ENCODE data around the gene FGF23. TPM values are rescaled to one million over a fixed set of nuclear protein-coding genes. Genes with fewer than 3 reads are reported as not detected.

FGF23 gene
- total and polyA plus RNA-seq, 4 donors: 0.10 to 0.83 (median 0.47) TPM; not detected in 1

GRCh38 chr12:4353785-4354208, 25.7 kb downstream of the FGF23 start:
- H3K4me3 ChIP-seq (ENCODE audit: low read depth in 1 of 3, low read length in 3 of 3): no peak overlapping the region
- WGBS: 60% methylated on average over 4 of the region's 4 CpGs
- no peak for DNase-seq (ENCODE audit: low spot score)
- H3K9me3 ChIP-seq (ENCODE audit: control insufficient read depth in 4 of 4, low read length in 3 of 4): no peaks in the 10 kb centered on the region
- TF ChIP-seq CTCF (IDR thresholded peaks at IDR 0.05; ENCODE audit: low read depth, low read length, missing input control) (peak; percentile 52), GABPA (IDR thresholded peaks at IDR 0.05 in 1 of 2, conservative IDR thresholded peaks at IDR 0.05 in 1 of 2) (no peak), RAD21 (IDR thresholded peaks at IDR 0.05) (peak; percentile 63 to 74), FOXA2 (IDR thresholded peaks at IDR 0.05) (no peak)
- H3K9ac ChIP-seq (ENCODE audit: low read depth in 1 of 2, low read length in 2 of 2): no peak overlapping the region
- peaks cover 0 to 10% (median 2%) of the 10 kb centered on the region in 4 donors for H3K36me3 ChIP-seq (ENCODE audit: control insufficient read depth in 4 of 4, insufficient read depth in 3 of 4, low read depth in 1 of 4, low read length in 3 of 4)
- no peaks in the 10 kb centered on the region for H3K27me3 ChIP-seq (ENCODE audit: control insufficient read depth in 4 of 4, insufficient read depth in 4 of 4, low read length in 3 of 4)
- H3K27ac ChIP-seq (ENCODE audit: low read depth in 1 of 2, low read length in 2 of 2): no peak overlapping the region
- H3K4me1 ChIP-seq (ENCODE audit: control insufficient read depth in 4 of 4, insufficient read depth in 4 of 4, low read length in 3 of 4): no peaks in the 10 kb centered on the region

GRCh38 chr12:4346931-4347330, 32.6 kb downstream of the FGF23 start:
- H3K27me3 ChIP-seq (ENCODE audit: control insufficient read depth in 4 of 4, insufficient read depth in 4 of 4, low read length in 3 of 4): no peaks in the 10 kb centered on the region
- H3K9me3 ChIP-seq (ENCODE audit: control insufficient read depth in 4 of 4, low read length in 3 of 4): no peaks in the 10 kb centered on the region
- H3K36me3 ChIP-seq (ENCODE audit: control insufficient read depth in 4 of 4, insufficient read depth in 3 of 4, low read depth in 1 of 4, low read length in 3 of 4): peaks cover 0 to 5% (median 0%) of the 10 kb centered on the region in 4 donors
- no peak overlapping the region for H3K9ac ChIP-seq (ENCODE audit: low read depth in 1 of 2, low read length in 2 of 2)
- DNase-seq (ENCODE audit: low spot score): no peak
- TF ChIP-seq JUND (IDR thresholded peaks at IDR 0.05): no peak
- no peak for TF ChIP-seq EGR1 (IDR thresholded peaks at IDR 0.05; ENCODE audit: low read depth in 2 of 2)
- TF ChIP-seq YY1 (IDR thresholded peaks at IDR 0.05): no peak
- TF ChIP-seq FOXA2 (IDR thresholded peaks at IDR 0.05): no peak
- H3K4me3 ChIP-seq (ENCODE audit: low read depth in 1 of 3, low read length in 3 of 3): no peak overlapping the region
- H3K4me1 ChIP-seq (ENCODE audit: control insufficient read depth in 4 of 4, insufficient read depth in 4 of 4, low read length in 3 of 4): no peaks in the 10 kb centered on the region
- H3K27ac ChIP-seq (ENCODE audit: low read depth in 1 of 2, low read length in 2 of 2): no peak overlapping the region

- H3K27me3 ChIP-seq (ENCODE audit: control insufficient read depth in 4 of 4, insufficient read depth in 4 of 4, low read length in 3 of 4): no peaks in the 10 kb centered on the region
These were observed 47.7 kb downstream of the FGF23 start for GRCh38 chr12:4331842-4332241.

More at GRCh38 chr12:4331842-4332241, 47.7 kb downstream of the FGF23 start:
- TF ChIP-seq NR2F2 (IDR thresholded peaks at IDR 0.05) (no peak), EGR1 (IDR thresholded peaks at IDR 0.05; ENCODE audit: low read depth in 2 of 2) (no peak), JUND (IDR thresholded peaks at IDR 0.05) (no peak), RAD21 (IDR thresholded peaks at IDR 0.05) (no peak), REST (IDR thresholded peaks at IDR 0.05) (no peak), RXRA (IDR thresholded peaks at IDR 0.05) (no peak), ATF3 (IDR thresholded peaks at IDR 0.05) (no peak), GABPA (IDR thresholded peaks at IDR 0.05 in 1 of 2, conservative IDR thresholded peaks at IDR 0.05 in 1 of 2) (no peak), CTCF (IDR thresholded peaks at IDR 0.05; ENCODE audit: low read depth, low read length, missing input control) (no peak), ZBTB33 (IDR thresholded peaks at IDR 0.05) (no peak)
- no peak for DNase-seq (ENCODE audit: low spot score)
- Histone ChIP-seq H3K4me3 (ENCODE audit: low read depth in 1 of 3, low read length in 3 of 3) (no peak overlapping the region), H3K4me1 (ENCODE audit: control insufficient read depth in 4 of 4, insufficient read depth in 4 of 4, low read length in 3 of 4) (no peaks in the 10 kb centered on the region), H3K36me3 (ENCODE audit: control insufficient read depth in 4 of 4, insufficient read depth in 3 of 4, low read depth in 1 of 4, low read length in 3 of 4) (no peaks in the 10 kb centered on the region), H3K27ac (ENCODE audit: low read depth in 1 of 2, low read length in 2 of 2) (no peak overlapping the region), H3K9me3 (ENCODE audit: control insufficient read depth in 4 of 4, low read length in 3 of 4) (no peaks in the 10 kb centered on the region), H3K9ac (ENCODE audit: low read depth in 1 of 2, low read length in 2 of 2) (no peak overlapping the region)
- 62% methylated on average over 4 of the region's 4 CpGs for WGBS
